Thoracic aorta (tissue), 2 donors: Measurements from ENCODE around the gene RPL13. TPM values are rescaled to one million over a fixed set of nuclear protein-coding genes. Genes with fewer than 3 reads are reported as not detected.
A peak's percentile ranks its signal among the peaks of the same experiment; 100 is the strongest.

Source experiments
- ATAC-seq: fragments of 150-250 bp; one replicate; pipeline ENCODE4 v1.8.0; 2017; ENCODE audit warnings: low read depth; ENCODE audit not compliant: insufficient number of reproducible peaks, low FRiP score
- DNase-seq: peaks from one replicate; pipeline ENCODE4 v3.0.0-alpha.2; 2020; ENCODE audit warnings: low spot score
- H3K27ac ChIP-seq, 2 donors: fragments of 200-600 bp; sonication (generic); 1 replicate in 1 of 2; 2 replicates in 1 of 2; pipeline ENCODE4 v1.5.1; 2016; ENCODE audit warnings: mild to moderate bottlenecking in 2 of 2, moderate library complexity in 2 of 2
- H3K27me3 ChIP-seq: fragments of 200-600 bp; sonication (generic); replicated peaks from 2 replicates; pipeline ENCODE4 v1.6.0; 2016; ENCODE audit warnings: mild to moderate bottlenecking; ENCODE audit not compliant: insufficient read depth
- H3K36me3 ChIP-seq: fragments of 200-600 bp; sonication (generic); one replicate; pipeline ENCODE4 v1.5.1; 2016
- H3K4me1 ChIP-seq, 2 donors: fragments of 200-600 bp; sonication (generic); 1 replicate in 1 of 2; 2 replicates in 1 of 2; pipeline versions ENCODE4 v1.5.1 to v1.6.0; 2016; ENCODE audit warnings: low read depth in 2 of 2, mild to moderate bottlenecking in 1 of 2; ENCODE audit not compliant: control insufficient read depth in 1 of 2
- H3K4me3 ChIP-seq: fragments of 200-600 bp; sonication (generic); 2 replicates; pipeline ENCODE4 v1.5.1; 2016; ENCODE audit warnings: mild to moderate bottlenecking
- H3K9me3 ChIP-seq: fragments of 200-600 bp; sonication (generic); 2 replicates; pipeline ENCODE4 v1.5.1; 2016
- CTCF ChIP-seq: fragments of 200-600 bp; sonication (generic); IDR thresholded peaks from one replicate; pipeline ENCODE4 v1.5.1; 2019; ENCODE audit warnings: antibody characterized with exemption
- total RNA-seq, 2 donors: library from RNA; depleted of rRNA; stranded (reverse); fragments of >200 nt; gene quantifications; one replicate each; pipeline versions ENCODE4 v1.1.0 to v1.2.3, GENCODE V29; 2016

Gene RPL13
- total RNA-seq, 2 donors from 2014 or later = 3,914 to 4,192 TPM

DNA sequence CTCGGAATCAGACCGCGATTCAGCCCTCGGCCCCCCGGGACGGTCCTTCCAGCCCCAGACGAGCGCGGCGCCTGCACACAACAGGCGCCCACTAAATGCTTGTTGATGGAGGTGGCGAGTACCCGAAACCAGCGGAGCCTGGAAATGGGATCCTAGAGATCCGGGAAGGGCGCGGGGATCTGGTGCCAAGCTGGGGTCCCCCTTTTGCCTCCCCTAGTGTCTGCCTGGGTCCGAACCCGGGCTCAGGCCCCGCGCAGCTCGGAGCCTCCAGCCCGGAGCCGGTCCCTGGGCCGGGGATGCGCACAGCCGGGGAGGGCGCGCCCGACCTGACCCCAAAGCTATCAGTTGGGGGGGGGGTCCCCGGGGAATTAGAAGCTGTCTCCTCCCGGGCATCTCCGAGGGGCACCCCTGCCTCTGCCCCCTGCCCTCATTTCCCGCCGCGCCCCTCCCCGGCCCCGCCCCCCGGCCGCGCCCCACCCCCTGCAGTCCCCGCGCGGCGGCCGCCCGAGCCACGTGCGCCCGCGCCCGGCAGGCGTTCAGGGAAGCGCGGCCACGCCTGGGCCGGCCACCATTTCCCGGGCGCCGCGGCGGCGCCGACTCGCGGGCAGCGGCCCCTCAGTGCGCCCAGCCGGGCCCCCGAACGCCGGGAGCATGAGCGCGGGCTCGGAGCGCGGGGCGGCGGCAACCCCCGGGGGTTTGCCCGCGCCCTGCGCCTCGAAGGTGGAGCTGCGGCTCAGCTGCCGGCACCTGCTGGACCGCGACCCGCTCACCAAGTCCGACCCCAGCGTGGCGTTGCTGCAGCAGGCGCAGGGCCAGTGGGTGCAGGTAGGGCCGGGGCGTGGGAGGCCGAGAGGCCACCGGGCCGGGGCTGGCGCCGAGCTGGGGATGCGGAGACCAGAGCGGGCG lies 15.0 kb downstream of the RPL13 start, which contains the start of gene CPNE7:
Gene CPNE7 (plus strand): TSS at position 512 of the 906 bp plus-strand sequence. CDS start 140 bp downstream, at position 652.
- Histone ChIP-seq H3K27me3 (peaks cover 4% of the 10 kb centered on the region), H3K9me3 (no peaks in the 10 kb centered on the region), H3K36me3 (no peaks in the 10 kb centered on the region), H3K27ac (no peak within 1 kb of the TSS), H3K4me3 (peak within 1 kb of the TSS; percentile 66), H3K4me1 (peaks cover 11 to 17% of the 10 kb centered on the region in 2 donors)
- ATAC-seq = no peak
- no peak for DNase-seq
- no peak for TF ChIP-seq CTCF

GRCh38 chr16:89576153-89577054 lies 15.9 kb downstream of the RPL13 start:
- Histone ChIP-seq H3K4me1 (peaks cover 11 to 17% of the 10 kb centered on the region in 2 donors), H3K4me3 (peak overlapping the region; percentile 38), H3K27ac (no peak overlapping the region), H3K36me3 (no peaks in the 10 kb centered on the region), H3K27me3 (peaks cover 4% of the 10 kb centered on the region), H3K9me3 (no peaks in the 10 kb centered on the region)
- DNase-seq = no peak
- no peak for ATAC-seq
- no peak for TF ChIP-seq CTCF

- H3K9me3 ChIP-seq = no peaks in the 10 kb centered on the region
- H3K27me3 ChIP-seq = peaks cover 4% of the 10 kb centered on the region
- no peak for TF ChIP-seq CTCF
- no peaks in the 10 kb centered on the region for H3K36me3 ChIP-seq
- H3K4me1 ChIP-seq = peaks cover 11 to 17% of the 10 kb centered on the region in 2 donors
- ATAC-seq = no peak
- no peak overlapping the region for H3K4me3 ChIP-seq
- no peak overlapping the region for H3K27ac ChIP-seq
- no peak for DNase-seq
Observed at GRCh38 chr16:89577055-89577759, 16.7 kb downstream of the RPL13 start.

- no peak for TF ChIP-seq CTCF
- Histone ChIP-seq H3K4me1 (peaks cover 10 to 16% of the 10 kb centered on the region in 2 donors), H3K36me3 (no peaks in the 10 kb centered on the region), H3K27ac (no peak overlapping the region), H3K9me3 (no peaks in the 10 kb centered on the region), H3K27me3 (peaks cover 4% of the 10 kb centered on the region), H3K4me3 (no peak overlapping the region)
- no peak for DNase-seq
- ATAC-seq = no peak
Observed at GRCh38 chr16:89579351-89579750, 18.9 kb downstream of the RPL13 start.
